SJCRH30 (cell line): Measurements from ENCODE around the gene ARHGAP23. TPM values are rescaled to one million over a fixed set of nuclear protein-coding genes. Genes with fewer than 3 reads are reported as not detected.
"Not testable (repeated sequence)": the region's sequence is repeated elsewhere in the genome, so short reads cannot be mapped to it uniquely, and the experiment has no call there.

Experiments
- DNase-seq, 2 experiments: peaks; one replicate each; pipeline ENCODE4 v3.0.0-alpha.2; 2015 to 2020
- H3K27ac ChIP-seq: fragments of 250-450 bp; sonication (Bioruptor Pico); 2 replicates; pipeline ENCODE4 v1.5.1; 2020; ENCODE audit warnings: mild to moderate bottlenecking, moderate library complexity
- H3K27me3 ChIP-seq: fragments of 250-450 bp; sonication (Bioruptor Pico); 2 replicates; pipeline ENCODE4 v1.5.1; 2020; ENCODE audit warnings: mild to moderate bottlenecking, moderate library complexity
- H3K36me3 ChIP-seq: fragments of 250-450 bp; sonication (Bioruptor Pico); 2 replicates; pipeline ENCODE4 v1.5.1; 2020; ENCODE audit warnings: mild to moderate bottlenecking, moderate library complexity
- H3K4me1 ChIP-seq: fragments of 250-450 bp; sonication (Bioruptor Pico); 2 replicates; pipeline ENCODE4 v1.5.1; 2020; ENCODE audit warnings: mild to moderate bottlenecking, moderate library complexity
- H3K4me3 ChIP-seq: fragments of 250-450 bp; sonication (Bioruptor Pico); 2 replicates; pipeline ENCODE4 v1.5.1; 2020; ENCODE audit warnings: mild to moderate bottlenecking, moderate library complexity
- H3K9me3 ChIP-seq: fragments of 250-450 bp; sonication (Bioruptor Pico); replicated peaks from 2 replicates; pipeline ENCODE4 v1.5.1; 2020; ENCODE audit warnings: mild to moderate bottlenecking, moderate library complexity
- total RNA-seq: library from RNA; depleted of rRNA; stranded (reverse); fragments of >200 nt; shearing (Covaris generic); gene quantifications from 2 replicates; pipeline ENCODE4 v1.2.3, GENCODE V29; 2014

The ARHGAP23 gene
- total RNA-seq, 1 experiment from 2014 or later, result 35.7 TPM

- not testable (repeated sequence) for H3K27me3 ChIP-seq, H3K27ac ChIP-seq, H3K4me1 ChIP-seq, H3K9me3 ChIP-seq, H3K36me3 ChIP-seq, H3K4me3 ChIP-seq
- DNase-seq, result peak; percentile 87 to 88
Measured at GRCh38 chr17:38492067-38493040, 64.1 kb downstream of the ARHGAP23 start.

DNA sequence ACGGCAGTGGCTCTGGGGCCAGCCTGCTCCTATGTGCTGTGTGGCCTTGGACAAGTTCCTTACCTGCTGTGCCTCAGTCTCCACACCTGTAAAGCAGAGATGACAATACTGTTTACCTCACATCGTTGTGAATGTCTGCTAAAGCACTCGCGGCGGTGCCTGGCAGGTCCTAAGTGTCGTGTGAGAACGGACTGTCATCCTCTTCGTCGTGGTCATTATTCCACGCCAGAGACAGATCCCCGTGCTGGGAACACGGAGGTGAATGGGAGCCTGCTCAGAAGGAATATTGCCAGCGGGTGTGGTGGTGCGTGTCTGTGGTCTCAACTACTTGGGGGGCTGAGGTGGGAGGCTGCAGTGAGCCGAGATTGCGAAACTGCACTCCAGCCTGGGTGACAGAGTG is 65.9 kb downstream of the ARHGAP23 start:
- DNase-seq, H3K27me3 ChIP-seq, H3K4me3 ChIP-seq, H3K9me3 ChIP-seq, H3K36me3 ChIP-seq, H3K27ac ChIP-seq, H3K4me1 ChIP-seq: not testable (repeated sequence)

DNA sequence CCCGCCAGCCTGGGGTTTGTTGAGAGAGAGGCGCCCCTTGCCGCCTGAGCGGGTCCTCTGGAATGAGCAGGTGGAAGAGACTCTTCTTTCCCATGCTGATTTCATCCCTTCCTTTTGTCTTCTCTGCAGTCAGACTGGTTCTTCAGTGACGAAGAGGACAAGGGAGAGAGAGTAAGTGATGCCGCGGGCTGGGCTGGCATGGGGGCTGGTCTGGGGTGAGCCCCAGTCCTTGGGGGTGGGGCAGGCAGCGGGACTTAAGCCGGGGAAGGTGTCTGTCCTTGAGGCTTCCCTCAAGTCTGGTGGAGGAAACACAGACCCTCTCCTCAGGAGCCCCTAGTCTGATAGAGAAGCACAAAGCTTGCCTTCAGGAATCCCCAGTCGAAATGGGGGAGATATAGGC is 69.4 kb downstream of the ARHGAP23 start:
- not testable (repeated sequence) for H3K27ac ChIP-seq, H3K4me1 ChIP-seq, H3K9me3 ChIP-seq, H3K27me3 ChIP-seq, H3K36me3 ChIP-seq, DNase-seq, H3K4me3 ChIP-seq

GRCh38 chr17:38498353-38498752 is 70.1 kb downstream of the ARHGAP23 start:
- no peak overlapping the region for H3K4me3 ChIP-seq
- no peaks in the 10 kb centered on the region for H3K27me3 ChIP-seq
- no peaks in the 10 kb centered on the region for H3K9me3 ChIP-seq
- no peak overlapping the region for H3K27ac ChIP-seq
- H3K4me1 ChIP-seq, result no peaks in the 10 kb centered on the region
- no peak for DNase-seq
- peaks cover 2% of the 10 kb centered on the region; the same call in 1 of the 2 replicates for H3K36me3 ChIP-seq

DNA sequence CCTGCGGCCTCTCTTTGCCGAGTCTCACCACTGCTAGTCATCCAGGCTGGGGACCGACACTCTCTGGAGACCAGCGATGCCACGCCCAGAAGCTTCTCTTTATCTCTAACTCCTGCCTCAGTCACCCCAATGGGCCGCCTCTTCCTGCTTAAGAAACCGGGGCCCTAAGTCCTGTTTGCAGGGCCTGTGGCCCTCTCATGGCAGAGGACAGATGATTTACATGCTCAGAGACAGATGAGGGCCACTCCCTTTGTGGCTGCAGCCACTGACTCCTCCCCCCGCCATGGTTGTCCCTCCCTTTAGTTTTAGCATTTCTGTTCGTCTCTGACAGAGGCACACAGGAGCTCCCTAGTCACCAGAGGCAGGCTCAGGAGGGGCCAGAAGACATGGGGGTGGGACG is 71.0 kb downstream of the ARHGAP23 start:
- not testable (repeated sequence) for DNase-seq, H3K9me3 ChIP-seq, H3K27me3 ChIP-seq, H3K4me1 ChIP-seq, H3K27ac ChIP-seq, H3K4me3 ChIP-seq, H3K36me3 ChIP-seq

DNA sequence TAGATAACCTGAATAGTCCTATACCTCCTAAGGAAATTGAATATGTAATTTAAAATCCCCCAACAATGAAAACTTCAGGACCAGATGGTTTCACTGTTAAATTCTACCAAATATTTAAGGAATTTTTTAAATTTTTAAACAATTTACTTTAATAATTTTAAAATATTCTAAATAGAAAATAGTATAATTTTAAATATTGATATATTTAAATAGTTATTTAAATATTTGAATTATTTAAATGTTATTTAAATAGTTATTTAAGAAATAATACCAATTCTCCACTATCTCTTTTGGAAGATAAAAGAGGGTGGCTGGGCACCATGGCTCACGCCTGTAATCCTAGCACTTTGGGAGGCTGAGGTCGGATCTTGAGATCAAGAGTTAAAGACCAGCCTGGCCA is 73.5 kb downstream of the ARHGAP23 start:
- not testable (repeated sequence) for H3K4me1 ChIP-seq, H3K27me3 ChIP-seq, H3K27ac ChIP-seq, H3K36me3 ChIP-seq, H3K4me3 ChIP-seq, H3K9me3 ChIP-seq, DNase-seq

GRCh38 chr17:38503286-38503913 is 75.1 kb downstream of the ARHGAP23 start:
- not testable (repeated sequence) for H3K4me1 ChIP-seq, H3K27ac ChIP-seq, DNase-seq, H3K27me3 ChIP-seq, H3K4me3 ChIP-seq, H3K9me3 ChIP-seq, H3K36me3 ChIP-seq

DNA sequence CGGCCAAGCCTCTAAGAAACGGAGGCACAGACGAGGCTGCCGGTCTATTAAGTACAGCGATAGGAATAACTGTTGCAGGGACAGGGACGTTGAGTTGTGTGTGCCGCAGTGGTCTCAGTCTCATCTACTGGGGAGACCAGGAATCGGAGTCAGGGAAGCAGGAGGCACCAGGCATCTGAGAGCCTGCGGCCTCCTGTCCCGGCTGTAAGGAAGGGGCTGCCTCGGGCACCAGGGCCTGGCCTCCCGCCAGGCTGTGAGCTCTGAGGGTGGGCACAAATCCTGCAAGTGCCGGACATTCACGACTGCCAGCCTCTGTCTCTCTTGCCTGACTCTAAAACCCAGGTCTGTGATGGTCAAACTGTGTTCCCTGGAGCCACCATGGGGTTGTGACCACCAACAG is 76.0 kb downstream of the ARHGAP23 start:
- Histone ChIP-seq H3K36me3 (peaks cover 5% of the 10 kb centered on the region; the same call in 1 of the 2 replicates), H3K4me3 (no peak overlapping the region), H3K27me3 (no peaks in the 10 kb centered on the region), H3K27ac (no peak overlapping the region), H3K9me3 (no peaks in the 10 kb centered on the region), H3K4me1 (no peaks in the 10 kb centered on the region)
- no peak for DNase-seq

DNA sequence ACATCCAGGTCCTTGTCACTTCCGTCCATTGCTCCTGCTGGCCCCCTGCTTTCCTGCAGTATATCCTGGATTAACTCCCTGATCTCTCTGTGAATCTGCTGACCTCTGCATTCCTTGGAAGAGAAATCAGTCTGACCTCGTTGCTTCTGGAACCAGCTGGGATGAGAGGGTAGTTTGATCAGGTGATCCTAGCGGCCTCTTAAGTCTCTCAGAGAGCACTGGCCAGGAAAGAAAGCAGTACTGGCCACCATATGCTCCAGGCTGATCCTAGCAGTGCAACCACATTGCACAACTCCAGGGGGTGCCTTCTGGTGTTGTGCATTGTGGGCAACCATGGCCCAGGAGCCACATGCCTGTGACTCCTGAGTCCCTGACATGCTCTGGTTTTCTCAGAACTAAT is 79.2 kb downstream of the ARHGAP23 start:
- no peak overlapping the region for H3K27ac ChIP-seq
- H3K4me1 ChIP-seq, result peaks cover 17% of the 10 kb centered on the region
- H3K27me3 ChIP-seq, result no peaks in the 10 kb centered on the region
- peaks cover 5% of the 10 kb centered on the region; the same call in 1 of the 2 replicates for H3K36me3 ChIP-seq
- H3K4me3 ChIP-seq, result no peak overlapping the region
- H3K9me3 ChIP-seq, result no peaks in the 10 kb centered on the region
- no peak for DNase-seq

GRCh38 chr17:38507921-38508569 is 79.8 kb downstream of the ARHGAP23 start:
- no peak for DNase-seq
- no peaks in the 10 kb centered on the region for H3K27me3 ChIP-seq
- no peaks in the 10 kb centered on the region for H3K9me3 ChIP-seq
- H3K4me3 ChIP-seq, result no peak overlapping the region
- no peak overlapping the region for H3K27ac ChIP-seq
- H3K36me3 ChIP-seq, result peaks cover 5% of the 10 kb centered on the region; the same call in 1 of the 2 replicates
- peaks cover 19% of the 10 kb centered on the region for H3K4me1 ChIP-seq

GRCh38 chr17:38508570-38508950 is 80.3 kb downstream of the ARHGAP23 start:
- Histone ChIP-seq H3K9me3 (no peaks in the 10 kb centered on the region), H3K4me3 (no peak overlapping the region), H3K27ac (no peak overlapping the region), H3K27me3 (no peaks in the 10 kb centered on the region), H3K36me3 (peaks cover 5% of the 10 kb centered on the region; the same call in 1 of the 2 replicates), H3K4me1 (peaks cover 19% of the 10 kb centered on the region)
- DNase-seq, result no peak

DNA sequence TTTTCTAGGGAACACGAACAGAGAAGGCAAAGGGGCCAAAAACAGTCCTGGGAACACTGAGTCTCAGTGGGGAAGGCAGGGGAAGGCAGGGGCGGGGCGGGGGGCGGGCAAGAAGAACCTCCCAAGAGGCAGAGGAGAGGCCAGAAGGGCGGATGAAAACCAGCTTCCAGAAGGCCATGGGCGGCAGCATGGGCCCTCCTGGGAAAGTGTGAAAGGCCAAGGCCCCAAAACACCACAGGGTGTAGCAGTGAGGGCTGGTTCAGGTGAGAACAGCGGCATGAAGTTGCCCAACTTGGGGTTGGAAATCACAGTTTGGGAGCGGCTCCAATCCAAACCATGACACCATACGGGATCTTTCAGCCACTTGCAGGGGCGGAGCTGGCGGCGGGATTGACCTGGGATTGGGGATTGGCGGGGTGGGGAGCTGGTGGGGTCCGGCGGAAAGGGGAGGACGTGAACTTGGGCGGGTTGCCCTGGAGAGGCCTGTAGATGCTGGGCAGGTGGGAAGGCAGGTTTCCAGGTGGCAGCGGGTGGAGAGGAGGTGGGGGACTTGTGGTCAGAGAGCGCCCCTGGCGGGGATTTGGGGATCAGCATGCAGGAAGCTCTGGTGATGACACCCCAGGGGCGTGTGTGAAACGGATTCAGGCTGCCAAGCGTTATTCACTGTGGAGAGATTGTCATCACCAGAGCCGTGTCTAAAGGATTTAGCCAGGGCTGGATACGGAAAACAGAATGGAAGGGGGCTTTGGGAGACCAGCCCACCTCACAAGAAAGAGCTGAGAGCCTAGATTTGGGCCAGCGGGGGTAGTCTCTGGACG is 80.9 kb downstream of the ARHGAP23 start:
- no peak overlapping the region for H3K4me3 ChIP-seq
- no peaks in the 10 kb centered on the region for H3K27me3 ChIP-seq
- H3K9me3 ChIP-seq, result no peaks in the 10 kb centered on the region
- peaks cover 5% of the 10 kb centered on the region; the same call in 1 of the 2 replicates for H3K36me3 ChIP-seq
- H3K4me1 ChIP-seq, result peaks cover 19% of the 10 kb centered on the region
- peak overlapping the region; percentile 76 for H3K27ac ChIP-seq
- peak; percentile 71 to 73 for DNase-seq

- Histone ChIP-seq H3K4me1 (peaks cover 19% of the 10 kb centered on the region), H3K27me3 (no peaks in the 10 kb centered on the region), H3K4me3 (no peak overlapping the region), H3K9me3 (no peaks in the 10 kb centered on the region), H3K27ac (peak overlapping the region; percentile 76), H3K36me3 (peaks cover 5% of the 10 kb centered on the region; the same call in 1 of the 2 replicates)
- DNase-seq, result no peak
Measured at GRCh38 chr17:38509772-38510420, 81.6 kb downstream of the ARHGAP23 start.
